ENCODE data around the gene DTNB.
"Not testable (repeated sequence)": the region's sequence is repeated elsewhere in the genome, so short reads cannot be mapped to it uniquely, and the experiment has no call there.

The DTNB gene

DNA sequence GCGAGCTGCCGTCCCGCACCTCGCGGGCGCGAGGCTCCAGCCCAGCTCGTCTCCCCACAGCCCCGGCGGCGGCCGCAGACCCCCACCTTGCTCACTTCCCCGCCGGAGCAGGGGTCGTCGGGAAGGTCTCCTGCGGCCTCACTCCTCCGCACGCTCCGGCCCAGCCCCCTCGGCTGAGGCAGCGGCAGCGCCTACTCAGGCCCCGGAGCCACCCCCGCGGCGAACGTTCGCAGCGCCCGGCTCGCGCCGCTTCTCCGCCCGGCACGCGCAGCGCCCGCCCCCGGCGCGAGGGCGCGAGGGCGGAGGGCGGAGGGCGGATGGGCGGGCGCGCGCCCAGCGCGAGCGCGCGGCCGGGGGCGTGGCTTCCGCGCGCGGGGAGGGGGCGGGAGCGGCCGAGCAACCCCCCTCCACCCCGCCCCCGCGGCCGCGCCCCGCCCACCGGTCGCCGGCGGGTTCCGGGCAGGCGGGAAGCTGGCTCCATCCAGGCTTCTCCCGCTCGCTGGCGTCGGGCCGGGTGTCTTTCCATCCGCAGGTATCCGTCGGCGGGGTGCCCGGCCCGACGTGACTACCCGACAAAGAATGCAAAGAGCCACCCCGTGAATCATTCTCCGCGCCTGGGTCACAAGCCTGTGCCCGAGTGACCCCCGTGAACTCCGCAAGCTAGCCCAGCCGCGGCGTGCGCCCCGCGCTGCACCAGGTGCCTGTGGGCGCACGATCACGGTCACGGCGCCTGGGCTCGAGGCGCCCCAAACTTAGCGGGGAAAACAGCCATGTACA, at the start of gene DTNB:
TSS of gene DTNB (minus strand) at position 278 of the 777 bp plus-strand sequence. CDS start 20,917 bp downstream, outside the sequence.
- peak within 1 kb of the TSS; percentile 77 for H3K4me3 ChIP-seq (ENCODE audit: low read length)
- TF ChIP-seq ZNF274 (IDR thresholded peaks at IDR 0.05; ENCODE audit: low read depth, low read length): no peak

DNA sequence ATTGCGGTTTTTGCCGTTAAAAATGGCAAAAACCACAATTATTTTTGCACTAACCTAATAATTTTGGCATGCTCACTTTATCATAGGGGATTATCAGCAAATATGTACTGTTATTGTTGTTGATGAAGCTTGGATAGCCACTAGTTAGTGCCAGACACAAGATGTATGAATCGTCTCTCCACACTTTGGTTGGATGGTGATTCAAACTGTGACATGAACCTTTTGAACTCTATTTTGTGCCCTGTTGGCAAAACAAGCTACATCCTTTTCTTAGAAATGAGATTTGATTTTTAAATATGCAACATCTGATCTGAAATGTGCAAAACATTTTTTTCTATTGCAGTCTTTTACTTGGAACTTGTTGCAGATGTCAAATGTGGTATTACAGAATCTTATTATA, 48.8 kb upstream of the DTNB start:
- no peak overlapping the region for H3K4me3 ChIP-seq (ENCODE audit: low read length)
- no peak for TF ChIP-seq ZNF274 (IDR thresholded peaks at IDR 0.05; ENCODE audit: low read depth, low read length)

DNA sequence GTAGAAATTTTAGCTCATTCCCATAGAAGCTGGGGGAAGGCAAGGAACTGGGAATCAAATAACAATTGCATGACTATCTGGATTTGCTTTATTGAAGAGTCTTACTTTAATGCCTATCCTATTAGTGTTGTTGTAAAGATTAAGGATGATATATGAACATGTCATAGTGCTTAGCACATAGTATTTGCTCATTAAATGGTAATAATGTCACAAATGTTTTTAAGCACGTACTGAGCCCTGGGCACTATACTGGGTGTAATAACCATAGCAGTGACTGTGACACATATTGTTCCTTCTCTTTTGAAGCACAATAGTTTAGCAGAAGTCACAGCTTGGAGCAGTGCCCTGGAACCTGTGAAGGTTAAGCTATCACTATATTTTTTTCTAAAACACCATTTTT, 47.2 kb upstream of the DTNB start:
- TF ChIP-seq ZNF274 (IDR thresholded peaks at IDR 0.05; ENCODE audit: low read depth, low read length): no peak
- no peak overlapping the region for H3K4me3 ChIP-seq (ENCODE audit: low read length)

DNA sequence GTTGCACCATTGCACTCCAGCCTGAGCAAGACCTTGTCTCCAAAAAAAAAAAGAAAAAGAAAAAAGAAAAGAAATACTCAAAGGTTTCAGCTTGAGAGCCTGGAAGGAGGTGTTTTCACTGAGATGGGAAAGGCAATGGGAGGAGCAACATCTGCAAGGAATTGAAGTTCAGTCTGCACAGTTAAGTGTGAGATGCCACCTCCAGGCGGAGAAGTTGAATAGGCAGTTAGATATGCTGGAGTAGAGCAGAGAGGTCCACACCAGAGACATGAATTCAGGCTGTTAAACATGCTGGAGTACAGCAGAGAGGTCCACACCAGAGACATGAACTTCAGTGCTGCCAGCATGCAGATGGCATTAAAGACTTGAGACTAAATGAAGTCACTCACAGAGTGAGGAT, 41.4 kb upstream of the DTNB start:
- H3K4me3 ChIP-seq (ENCODE audit: low read length): no peak overlapping the region
- no peak for TF ChIP-seq ZNF274 (IDR thresholded peaks at IDR 0.05; ENCODE audit: low read depth, low read length)

DNA sequence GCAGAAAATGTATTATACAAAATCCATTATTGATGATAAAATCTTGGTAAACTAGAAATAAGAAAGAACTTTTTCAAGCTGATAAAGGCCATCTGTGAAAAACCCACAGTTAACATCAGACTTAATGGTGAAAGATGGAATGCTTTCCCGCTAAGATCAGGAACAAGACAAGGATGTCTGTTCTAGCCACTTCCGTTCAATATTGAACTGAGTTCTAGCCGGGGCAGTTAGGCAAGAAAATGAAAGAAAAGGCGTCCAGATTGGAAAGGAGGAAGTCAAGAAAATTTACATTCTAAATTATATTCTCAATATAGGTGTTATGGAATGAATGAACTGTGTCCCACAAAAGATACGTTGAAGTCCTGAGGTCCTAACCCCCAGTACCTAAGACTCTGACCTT, 39.1 kb upstream of the DTNB start:
- no peak for TF ChIP-seq ZNF274 (IDR thresholded peaks at IDR 0.05; ENCODE audit: low read depth, low read length)
- no peak overlapping the region for H3K4me3 ChIP-seq (ENCODE audit: low read length)

DNA sequence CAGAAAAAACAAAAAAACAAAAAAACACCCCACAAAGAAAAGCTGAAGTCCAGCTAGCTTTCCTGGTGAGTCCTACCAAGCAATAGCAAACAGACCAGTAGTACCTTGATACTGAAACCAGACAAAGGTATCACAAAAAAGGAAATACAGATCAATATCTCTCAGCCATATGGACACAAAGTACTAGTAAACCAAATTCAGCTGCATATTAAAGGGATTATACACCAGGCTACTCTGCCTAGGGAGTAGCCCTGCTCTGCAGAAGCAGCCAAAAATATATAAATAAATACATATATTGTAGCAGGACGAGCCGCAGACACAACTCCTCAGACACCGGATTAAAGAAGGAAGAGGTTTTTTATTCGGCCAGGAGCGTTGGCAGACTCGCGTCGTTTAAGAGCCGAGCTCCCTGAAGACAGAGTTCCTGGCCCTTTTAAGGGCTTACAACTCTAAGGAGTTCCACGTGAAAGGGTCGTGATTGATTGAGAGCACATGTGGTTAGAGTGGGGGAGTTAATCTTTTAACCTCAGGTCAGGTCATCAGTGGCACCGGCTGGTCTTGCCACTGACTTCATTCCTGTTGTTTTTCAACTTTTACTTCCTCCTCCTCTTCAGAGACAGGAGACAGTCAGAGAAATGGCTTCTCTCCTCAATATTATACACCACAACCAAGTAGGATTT, 38.4 kb upstream of the DTNB start:
- H3K4me3 ChIP-seq (ENCODE audit: low read length): no peak overlapping the region
- TF ChIP-seq ZNF274 (IDR thresholded peaks at IDR 0.05; ENCODE audit: low read depth, low read length): no peak

DNA sequence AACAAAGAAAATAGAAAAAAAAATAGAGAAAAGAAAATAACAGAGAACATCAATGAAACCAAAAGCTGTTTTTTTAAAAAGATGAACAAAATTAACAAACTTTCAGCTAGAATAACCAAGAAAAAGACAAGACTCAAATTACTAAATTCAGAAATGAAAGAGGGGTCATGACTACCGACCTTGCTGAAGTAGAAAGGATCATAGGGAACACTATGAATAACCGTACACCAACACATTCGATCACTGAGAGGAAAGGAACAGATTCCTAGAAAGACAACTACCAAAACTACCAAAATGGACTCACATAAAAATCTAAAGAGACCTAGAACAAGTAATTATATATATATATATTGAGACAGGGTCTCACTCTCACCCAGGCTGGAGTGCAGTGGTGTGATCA, 37.4 kb upstream of the DTNB start:
- no peak for TF ChIP-seq ZNF274 (IDR thresholded peaks at IDR 0.05; ENCODE audit: low read depth, low read length)
- H3K4me3 ChIP-seq (ENCODE audit: low read length): no peak overlapping the region

DNA sequence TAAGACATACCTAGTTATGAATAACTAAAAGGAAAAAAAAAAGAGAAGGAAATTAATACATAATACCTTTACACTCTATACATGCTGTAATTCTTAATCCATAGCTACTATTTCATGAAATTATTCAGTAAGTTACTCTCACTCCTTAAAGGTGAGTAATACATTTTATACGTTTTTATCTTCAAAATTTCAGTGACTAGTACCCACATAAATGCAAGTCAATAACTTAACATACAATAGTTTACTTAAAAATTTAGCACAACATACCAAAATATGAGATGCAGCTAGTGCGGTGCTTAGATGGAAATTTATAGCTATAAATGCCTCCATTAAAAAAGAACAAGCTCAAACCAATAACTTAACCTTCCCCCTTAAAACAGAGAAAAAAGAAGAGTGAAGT, 36.0 kb upstream of the DTNB start:
- TF ChIP-seq ZNF274 (IDR thresholded peaks at IDR 0.05; ENCODE audit: low read depth, low read length): no peak

DNA sequence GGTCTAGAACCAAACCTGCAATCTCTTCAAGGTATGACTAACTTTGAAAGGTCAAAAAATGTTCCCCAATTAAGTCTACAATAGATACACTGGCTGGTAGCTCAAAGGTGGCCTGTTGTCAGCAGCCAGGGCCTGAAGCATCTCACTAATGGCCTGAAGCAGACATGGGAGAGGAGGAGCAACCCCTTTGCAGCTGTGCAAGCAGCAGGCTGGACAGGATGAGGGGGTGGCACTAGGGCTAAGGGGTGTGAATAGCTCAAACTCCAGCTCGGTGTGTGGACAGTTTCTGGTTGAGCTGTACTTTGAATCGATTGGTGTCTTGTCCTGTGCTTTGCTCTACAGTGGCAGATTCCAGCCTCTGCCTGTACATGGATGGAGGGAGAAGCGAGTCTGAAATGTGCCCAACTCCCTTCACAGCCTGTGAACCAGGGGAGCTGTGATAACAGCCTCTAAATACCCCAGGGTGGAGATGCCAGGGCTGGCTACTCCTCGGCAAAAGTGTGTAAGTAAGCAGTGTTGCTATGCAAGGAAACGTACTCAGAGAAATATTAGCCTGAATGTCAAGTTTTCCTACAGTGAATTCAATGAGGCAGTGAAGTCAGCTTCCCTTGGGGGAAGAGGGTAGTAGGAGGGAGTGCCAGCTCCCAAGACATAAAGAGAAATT, 34.7 kb upstream of the DTNB start:
- no peak for TF ChIP-seq ZNF274 (IDR thresholded peaks at IDR 0.05; ENCODE audit: low read depth, low read length)
- no peak overlapping the region for H3K4me3 ChIP-seq (ENCODE audit: low read length)

More for the DNA sequence above, 36.0 kb upstream of the DTNB start:
- no peak overlapping the region for H3K4me3 ChIP-seq (ENCODE audit: low read length)

DNA sequence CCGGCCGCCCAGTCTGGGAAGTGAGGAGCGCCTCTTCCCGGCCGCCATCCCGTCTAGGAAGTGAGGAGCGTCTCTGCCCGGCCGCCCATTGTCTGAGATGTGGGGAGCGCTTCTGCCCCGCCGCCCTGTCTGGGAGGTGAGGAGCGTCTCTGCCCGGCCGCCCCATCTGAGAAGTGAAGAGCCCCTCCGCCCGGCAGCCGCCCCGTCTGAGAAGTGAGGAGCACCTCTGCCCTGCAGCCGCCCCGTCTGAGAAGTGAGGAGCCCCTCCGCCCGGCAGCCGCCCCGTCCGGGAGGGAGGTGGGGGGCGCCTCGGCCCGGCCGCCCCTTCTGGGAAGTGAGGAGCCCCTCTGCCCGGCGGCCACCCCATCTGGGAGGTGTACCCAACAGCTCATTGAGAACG, 32.2 kb upstream of the DTNB start:
- H3K4me3 ChIP-seq (ENCODE audit: low read length): not testable (repeated sequence)

DNA sequence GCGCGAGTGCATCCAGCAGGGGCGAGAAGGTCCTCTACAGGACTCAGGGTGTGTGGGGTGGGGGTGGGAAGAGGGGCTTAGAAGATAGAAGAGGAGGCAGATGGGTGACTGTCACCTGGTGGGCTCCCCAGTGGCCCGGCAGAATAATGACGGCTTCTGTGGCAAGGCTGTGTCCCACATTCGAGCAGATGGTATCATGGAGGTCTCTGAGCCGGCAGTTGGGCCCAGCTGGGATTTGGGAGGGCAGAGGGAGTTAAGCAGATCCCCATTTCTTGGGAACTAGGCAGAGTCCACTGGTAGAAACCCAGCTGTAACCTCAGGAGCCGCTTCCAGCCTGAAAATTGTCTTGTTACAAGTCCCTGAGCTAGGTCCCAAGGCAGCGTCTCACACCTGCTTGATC, 28.4 kb upstream of the DTNB start:
- no peak for TF ChIP-seq ZNF274 (IDR thresholded peaks at IDR 0.05; ENCODE audit: low read depth, low read length)
- no peak overlapping the region for H3K4me3 ChIP-seq (ENCODE audit: low read length)

DNA sequence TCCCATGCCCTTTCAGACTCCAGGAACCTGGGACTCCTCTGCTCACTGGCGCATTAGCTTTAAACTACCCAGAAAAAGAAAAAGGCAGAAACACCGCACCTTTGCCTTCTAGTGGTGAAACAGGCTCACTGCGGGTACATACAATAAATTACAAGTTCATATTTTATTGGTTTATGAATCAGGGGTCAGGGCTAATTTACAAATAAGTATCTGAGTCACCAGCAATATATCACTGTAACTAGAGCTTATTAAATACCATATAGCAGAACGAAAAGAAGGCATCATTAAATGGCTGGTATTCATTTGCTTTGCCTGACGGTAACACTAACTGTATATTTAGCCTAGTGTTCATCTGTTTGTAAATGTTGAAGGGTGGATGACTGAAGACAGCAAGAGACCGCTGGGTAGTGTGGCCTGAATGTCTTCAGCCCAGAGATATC, 26.9 kb upstream of the DTNB start:
- H3K4me3 ChIP-seq (ENCODE audit: low read length): no peak overlapping the region
- no peak for TF ChIP-seq ZNF274 (IDR thresholded peaks at IDR 0.05; ENCODE audit: low read depth, low read length)

DNA sequence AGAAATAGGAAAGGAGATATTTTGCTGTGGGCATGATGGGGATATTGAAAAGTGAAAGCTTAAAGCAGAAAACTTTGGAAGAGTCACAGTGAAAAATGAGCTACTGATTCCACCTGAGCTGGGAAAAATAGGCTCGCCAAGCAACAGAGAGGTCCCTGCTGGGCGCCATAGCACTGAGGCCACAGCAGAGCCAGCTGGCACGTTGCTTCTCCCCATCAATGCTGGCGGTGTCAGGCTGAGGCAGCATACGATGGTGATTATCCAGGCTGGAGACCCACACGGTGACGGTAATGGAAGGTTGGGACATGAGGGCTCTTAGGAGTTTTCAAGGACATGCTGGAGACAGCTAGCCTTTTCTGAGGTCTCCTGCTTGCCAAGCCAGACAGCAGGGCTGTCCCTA, 25.8 kb upstream of the DTNB start:
- no peak for TF ChIP-seq ZNF274 (IDR thresholded peaks at IDR 0.05; ENCODE audit: low read depth, low read length)

DNA sequence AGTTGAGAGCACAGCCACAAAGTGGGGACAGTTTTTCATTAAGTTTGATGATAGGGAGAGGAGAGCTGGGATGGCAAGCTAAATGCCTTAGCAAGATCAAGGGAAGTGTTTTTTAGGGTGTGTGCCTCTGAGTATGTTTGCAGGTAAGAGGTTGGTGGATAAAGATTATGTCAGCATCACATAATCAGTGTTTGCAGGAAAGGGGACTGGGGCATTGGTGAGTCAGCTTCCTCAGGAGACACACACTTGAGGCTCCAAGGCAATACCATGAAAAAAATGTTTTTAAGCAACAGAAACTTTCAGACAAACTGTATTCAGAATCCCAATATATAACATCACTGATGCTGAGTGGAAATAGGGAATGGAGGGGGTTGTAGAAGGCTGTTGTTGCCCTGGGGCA, 25.4 kb upstream of the DTNB start:
- no peak for TF ChIP-seq ZNF274 (IDR thresholded peaks at IDR 0.05; ENCODE audit: low read depth, low read length)
- no peak overlapping the region for H3K4me3 ChIP-seq (ENCODE audit: low read length)

More for the DNA sequence above, 25.8 kb upstream of the DTNB start:
- H3K4me3 ChIP-seq (ENCODE audit: low read length): no peak overlapping the region
